Retinal pigment epithelial cell (primary cell): ENCODE data around the gene PRXL2A.
"Not testable (repeated sequence)": the region's sequence is repeated elsewhere in the genome, so short reads cannot be mapped to it uniquely, and the experiment has no call there.

Experiments used
- DNase-seq: peaks from one replicate; pipeline ENCODE4 v3.0.0-alpha.2; 2010; ENCODE audit warnings: low read depth
- H3K4me3 ChIP-seq: 2 replicates; pipeline ENCODE4 v1.5.1; 2011; ENCODE audit warnings: mild to moderate bottlenecking, low read length, control low read depth, moderate library complexity
- CTCF ChIP-seq: conservative IDR thresholded peaks from 2 replicates; pipeline ENCODE4 v1.5.1; 2011; ENCODE audit warnings: low read depth, low read length, control low read depth, inconsistent platforms

The PRXL2A gene

DNA sequence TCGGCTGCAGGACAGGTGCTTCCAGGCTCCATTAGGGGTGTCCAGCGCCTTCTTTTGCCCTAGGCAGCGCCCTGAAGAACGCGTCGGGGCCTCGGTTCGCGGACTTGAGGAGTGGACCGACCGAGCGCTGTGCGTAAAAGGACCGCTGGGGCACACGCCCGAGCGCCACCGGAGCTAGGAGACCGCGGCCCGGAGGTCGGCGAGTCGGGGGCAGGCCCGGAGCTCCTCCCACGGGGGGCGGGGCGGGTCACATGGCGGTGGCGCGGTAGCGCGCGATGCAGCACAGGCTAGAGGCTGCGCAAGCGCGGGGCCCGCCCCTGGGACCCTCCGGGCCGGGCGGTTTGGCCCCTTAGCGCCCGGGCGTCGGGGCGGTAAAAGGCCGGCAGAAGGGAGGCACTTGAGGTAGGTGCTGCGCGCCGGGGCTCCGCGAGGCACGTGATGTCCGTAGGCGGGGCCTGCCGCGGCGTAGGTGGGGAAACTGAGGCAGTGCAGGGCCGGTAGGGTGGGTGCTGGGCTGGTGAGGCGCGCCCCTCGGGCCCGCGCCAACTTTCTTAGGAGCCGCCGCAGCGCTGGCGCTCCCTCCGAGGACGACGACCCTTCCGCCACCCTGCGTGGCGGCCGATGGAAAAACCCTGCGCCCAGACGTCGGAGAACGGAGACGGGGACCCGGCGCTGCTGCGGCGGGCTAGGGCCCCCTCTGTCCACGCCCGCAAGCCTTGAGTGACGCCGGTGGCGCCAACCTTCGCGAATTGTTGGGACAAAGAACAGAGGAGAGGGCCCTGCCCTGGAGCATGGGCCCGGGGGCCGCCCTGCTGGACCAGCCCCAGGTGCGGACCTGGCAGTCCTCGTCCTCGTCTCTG lies at the start of gene PRXL2A:
TSS of gene PRXL2A (plus strand) at position 310 of the 860 bp plus-strand sequence. CDS start 11,917 bp downstream, outside the sequence.
- no peak for TF ChIP-seq CTCF
- H3K4me3 ChIP-seq: peak within 1 kb of the TSS; percentile 75
- DNase-seq: no peak

- H3K4me3 ChIP-seq, DNase-seq: not testable (repeated sequence)
Observed at GRCh38 chr10:80358925-80359324, 49.4 kb upstream of the PRXL2A start.

GRCh38 chr10:80359644-80360043 lies 48.7 kb upstream of the PRXL2A start:
- no peak for DNase-seq
- no peak for TF ChIP-seq CTCF
- no peak overlapping the region for H3K4me3 ChIP-seq

DNA sequence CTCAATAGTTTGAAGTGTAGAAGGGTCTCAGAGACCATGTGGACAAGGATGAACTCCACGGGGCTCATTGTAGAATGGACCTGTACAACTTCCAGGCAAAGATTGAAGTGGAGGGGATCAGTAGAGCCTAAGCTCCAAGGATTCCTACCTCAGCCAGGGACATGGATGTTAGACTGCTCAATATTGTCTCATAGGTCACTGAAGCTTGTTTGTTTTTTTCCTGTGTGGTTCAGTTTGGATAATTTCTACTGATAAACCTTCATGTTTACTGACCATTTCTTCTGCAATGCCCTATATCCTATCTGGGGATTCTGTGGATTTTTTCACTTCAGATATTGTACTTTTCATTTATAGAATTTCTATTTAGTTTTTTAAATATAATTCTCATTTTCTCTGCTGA lies 42.8 kb upstream of the PRXL2A start:
- TF ChIP-seq CTCF: no peak
- H3K4me3 ChIP-seq: no peak overlapping the region
- DNase-seq: no peak

DNA sequence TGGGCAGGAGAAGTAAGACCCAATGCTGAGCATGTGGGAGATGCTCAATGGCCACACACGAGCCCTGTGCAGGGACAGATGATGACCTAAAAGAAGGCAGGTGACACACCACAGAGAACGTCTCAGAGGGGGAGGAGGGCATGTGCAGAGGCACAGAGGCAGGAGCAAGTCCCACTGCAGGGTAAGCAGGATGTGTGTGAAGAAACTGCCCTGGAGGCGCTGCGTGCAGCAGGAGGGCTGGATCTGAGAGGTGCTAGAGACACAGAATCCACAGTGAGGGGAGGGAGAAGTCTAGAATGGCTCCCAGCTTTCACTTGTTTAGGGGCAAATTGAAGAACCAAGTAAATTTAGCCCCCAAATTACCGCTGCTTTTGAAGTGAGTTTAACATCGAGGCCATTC lies 36.9 kb upstream of the PRXL2A start:
- no peak for DNase-seq
- H3K4me3 ChIP-seq: no peak overlapping the region
- no peak for TF ChIP-seq CTCF

- no peak overlapping the region for H3K4me3 ChIP-seq
- no peak for DNase-seq
- peak; percentile 9 for TF ChIP-seq CTCF
Observed at GRCh38 chr10:80372675-80373074, 35.7 kb upstream of the PRXL2A start.

GRCh38 chr10:80373502-80373901 lies 34.8 kb upstream of the PRXL2A start:
- H3K4me3 ChIP-seq: no peak overlapping the region
- no peak for TF ChIP-seq CTCF
- no peak for DNase-seq

GRCh38 chr10:80379701-80380100 lies 28.6 kb upstream of the PRXL2A start:
- no peak overlapping the region for H3K4me3 ChIP-seq
- no peak for TF ChIP-seq CTCF
- DNase-seq: no peak
